Activated gamma-delta T cell (primary cell): ENCODE measurements around the gene LFNG.

ENCODE experiments used
- DNase-seq: peaks from one replicate; lab custom pipeline; 2025; lab: John Stamatoyannopoulos, UW

The LFNG gene

GRCh38 chr7:2570021-2570420, 50.4 kb downstream of the LFNG start:
- no peak for DNase-seq

DNA sequence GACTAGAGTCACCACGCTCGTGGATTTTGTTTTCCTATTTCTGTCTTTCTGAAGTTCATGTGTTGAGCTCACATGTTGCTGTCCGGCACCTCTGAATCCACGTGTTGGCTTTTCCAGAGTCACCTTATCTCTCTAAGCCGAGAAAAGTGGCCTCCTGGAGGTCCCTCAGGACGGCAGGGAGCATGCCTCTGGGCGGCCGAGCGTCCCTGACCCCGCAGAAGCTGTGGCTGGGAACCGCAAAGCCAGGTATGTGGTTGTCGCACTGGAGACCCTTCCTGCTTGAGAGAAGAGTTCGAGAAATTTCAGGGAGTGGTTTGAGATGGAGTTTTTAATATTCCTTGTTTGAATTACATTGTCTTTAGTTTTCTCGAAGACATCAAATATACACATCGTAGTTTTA, 51.8 kb downstream of the LFNG start:
- DNase-seq: no peak

DNA sequence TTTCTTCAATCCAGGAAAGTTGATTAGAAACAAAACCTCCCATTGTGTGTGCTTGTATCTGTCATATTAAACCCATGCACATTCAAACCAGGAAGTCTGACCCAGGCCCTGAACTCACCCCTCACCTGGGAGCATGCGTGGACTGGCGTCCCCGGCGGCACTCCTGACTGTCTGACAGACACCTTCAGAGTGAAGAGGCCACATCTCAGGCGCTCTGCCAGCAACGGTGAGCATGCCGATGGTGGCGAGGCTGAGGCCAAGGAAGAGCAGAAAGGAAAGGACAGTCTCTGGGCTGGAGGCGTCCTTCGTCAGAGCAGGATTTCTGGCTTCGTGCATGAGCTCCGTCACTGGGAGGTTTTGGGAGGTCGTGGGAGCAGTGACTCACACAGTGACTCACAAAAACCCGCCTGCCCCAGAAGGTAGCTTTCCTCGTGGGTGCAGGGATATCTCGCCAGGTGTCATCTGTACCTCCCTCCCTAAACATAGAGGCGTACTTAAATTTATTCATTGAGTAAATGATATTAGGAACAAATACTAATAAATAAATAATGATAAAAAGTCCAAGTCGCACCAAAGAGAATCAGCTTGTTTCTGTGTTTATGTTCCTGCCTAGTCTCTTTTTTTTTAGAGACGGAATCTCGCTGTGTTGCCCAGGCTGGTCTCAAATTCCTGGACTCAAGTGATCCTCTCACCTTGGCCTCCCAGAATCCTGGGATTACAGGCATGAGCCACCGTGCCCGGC, 52.7 kb downstream of the LFNG start:
- DNase-seq: no peak

DNA sequence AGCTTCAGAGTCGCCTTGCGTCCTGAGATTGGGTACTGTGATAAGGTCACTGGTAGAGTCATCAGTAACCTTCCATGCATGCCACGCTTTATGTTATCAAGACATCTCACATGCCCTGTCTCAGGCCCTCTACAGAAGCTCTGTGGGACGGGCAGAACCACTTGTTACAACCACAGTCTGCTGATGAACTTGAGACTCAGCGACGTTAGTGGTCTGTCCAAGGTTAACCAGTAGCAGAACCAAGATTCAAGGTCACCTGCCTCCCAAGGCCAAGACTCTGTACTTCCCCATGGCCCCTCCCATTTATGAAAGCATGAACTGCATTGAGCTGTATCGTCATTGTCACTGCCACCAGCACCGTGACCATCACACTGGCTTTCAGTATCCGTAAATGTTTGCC, 54.2 kb downstream of the LFNG start:
- no peak for DNase-seq

GRCh38 chr7:2575046-2575732, 55.6 kb downstream of the LFNG start:
- DNase-seq: no peak

GRCh38 chr7:2575733-2576340, 56.3 kb downstream of the LFNG start:
- no peak for DNase-seq

DNA sequence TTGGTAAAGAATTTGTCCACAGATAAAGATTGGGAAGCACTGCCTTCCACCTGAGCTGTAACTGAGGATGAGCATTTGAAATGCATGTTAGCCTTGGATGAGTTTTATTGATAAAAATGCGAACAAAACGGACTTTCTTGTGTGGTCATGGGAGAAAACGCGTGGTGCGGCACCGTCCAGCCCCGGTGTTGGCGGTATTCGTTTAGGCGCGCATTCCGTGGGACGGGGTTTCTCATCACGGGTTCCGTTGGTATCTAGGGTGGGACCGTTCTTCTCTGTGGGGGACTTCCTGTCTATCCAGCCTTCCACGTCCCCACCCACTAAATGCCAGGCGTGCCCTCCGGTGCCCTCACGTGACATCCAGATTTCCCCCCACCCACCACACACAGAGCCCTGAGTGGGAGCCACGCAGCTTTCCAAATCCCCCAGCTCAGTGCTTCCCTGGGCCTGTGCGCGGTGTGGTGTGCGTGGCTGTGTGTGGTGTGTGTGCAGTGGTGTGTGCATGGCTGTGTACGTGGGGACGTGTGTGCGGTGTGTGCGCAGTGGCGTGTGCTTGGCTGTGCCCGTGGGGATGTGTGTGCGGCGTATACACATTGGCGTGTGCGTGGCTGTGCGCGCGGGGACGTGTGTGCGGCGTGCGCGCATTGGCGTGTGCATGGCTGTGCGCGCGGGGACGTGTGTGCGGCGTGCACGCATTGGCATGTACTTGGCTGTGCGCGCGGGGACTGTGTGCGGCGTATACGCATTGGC, 57.3 kb downstream of the LFNG start:
- no peak for DNase-seq
